Activated CD8-positive, alpha-beta T cell treated with anti-CD3 and anti-CD28 coated beads, Interleukin-2, amount 10 ng/mL, durations not matched to agents 7 days and 5 days (primary cell): ENCODE results near the gene ATP6V0E2. TPM values are rescaled to one million over a fixed set of nuclear protein-coding genes. Genes with fewer than 3 reads are reported as not detected.
"Not testable (repeated sequence)": the region's sequence is repeated elsewhere in the genome, so short reads cannot be mapped to it uniquely, and the experiment has no call there.

ENCODE experiments used
- ATAC-seq: fragments of 150-1000 bp; cut with Tn5 transposase; one replicate; pipeline ENCODE4 v1.10.0; 2021; ENCODE audit warnings: moderate library complexity
- CTCF ChIA-PET: fragments of 350-600 bp; sonication (Branson Sonifier 250); formaldehyde crosslinking; loops from one replicate; lab custom pipeline; 2021; ENCODE audit warnings: antibody characterized with exemption; lab: Charles Lee
- POLR2A ChIA-PET: fragments of 350-600 bp; sonication (Branson Sonifier 250); formaldehyde crosslinking; loops from one replicate; lab custom pipeline; 2021; ENCODE audit warnings: antibody characterized with exemption; lab: Charles Lee
- DNase-seq: peaks from one replicate; pipeline ENCODE4 v3.0.0-alpha.2; 2020
- H3K27ac Mint-ChIP-seq: one replicate; pipeline ENCODE4 v1.8.0; 2021; ENCODE audit warnings: mild to moderate bottlenecking, mixed read lengths
- H3K27me3 Mint-ChIP-seq: one replicate; pipeline ENCODE4 v1.8.0; 2021; ENCODE audit warnings: low read depth, mixed read lengths
- H3K36me3 Mint-ChIP-seq: one replicate; pipeline ENCODE4 v1.8.0; 2021; ENCODE audit warnings: low read depth, mixed read lengths
- H3K4me1 Mint-ChIP-seq: one replicate; pipeline ENCODE4 v1.8.0; 2021; ENCODE audit warnings: low read depth, mixed read lengths
- H3K4me3 Mint-ChIP-seq: one replicate; pipeline ENCODE4 v1.8.0; 2021; ENCODE audit warnings: mild to moderate bottlenecking, mixed read lengths
- H3K9me3 Mint-ChIP-seq: one replicate; pipeline ENCODE4 v1.8.0; 2022; ENCODE audit warnings: mixed read lengths; ENCODE audit not compliant: insufficient read depth
- total RNA-seq, 2 experiments: library from RNA; stranded (reverse); gene quantifications; one replicate each; pipeline ENCODE4 v1.2.3, GENCODE V29; 2021

The ATP6V0E2 gene
- total RNA-seq, 2 experiments from 2014 or later = 92.9 to 99.6 TPM

DNA sequence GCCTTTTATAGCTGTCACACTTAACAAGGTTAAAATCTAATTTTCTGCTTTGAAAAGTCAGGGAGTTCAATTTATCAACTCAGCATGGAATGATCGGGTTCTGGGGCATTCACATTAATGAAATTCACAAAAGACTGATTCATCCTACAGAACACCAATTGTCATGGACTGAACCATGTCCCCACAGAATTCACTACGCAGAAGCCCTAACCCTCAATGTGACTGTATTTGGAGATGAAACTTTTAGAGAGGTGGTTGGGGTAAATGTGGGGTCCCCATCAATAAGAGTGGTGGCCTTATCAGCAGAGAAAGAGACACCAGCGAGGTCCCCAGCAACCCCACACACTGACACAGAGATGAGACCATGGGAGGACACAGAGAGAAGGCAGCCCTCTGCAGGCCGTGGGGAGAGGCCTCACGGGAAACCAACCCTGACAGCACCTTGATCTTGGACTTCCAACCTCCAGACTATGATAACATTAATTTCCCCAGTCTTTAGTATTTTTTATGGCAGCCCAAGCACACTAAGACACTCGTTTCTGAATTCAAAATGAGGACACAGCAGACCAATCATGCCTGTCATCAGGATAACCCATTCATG is 34.1 kb downstream of the ATP6V0E2 start:
- ATAC-seq, H3K27ac Mint-ChIP-seq, DNase-seq: not testable (repeated sequence)

DNA sequence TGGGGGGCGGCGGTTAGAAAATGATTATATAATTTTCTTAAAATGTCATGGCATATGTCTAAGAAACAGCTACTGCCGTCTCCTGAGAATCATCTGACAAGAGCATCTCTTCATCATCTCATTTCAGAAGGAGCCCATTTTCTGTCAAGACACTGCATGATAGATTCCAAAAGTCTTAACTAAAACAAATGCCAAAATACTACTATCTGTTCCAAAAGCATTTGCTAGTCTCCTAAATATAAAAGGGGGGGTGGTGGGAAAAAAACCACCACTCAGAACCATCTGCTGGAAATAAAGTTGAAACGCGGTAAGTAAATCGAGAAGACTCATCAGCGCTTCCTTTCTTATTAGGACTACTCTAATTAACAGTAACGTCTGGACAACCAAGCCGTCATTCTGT is 36.5 kb downstream of the ATP6V0E2 start:
- H3K9me3 Mint-ChIP-seq, H3K27ac Mint-ChIP-seq, H3K4me1 Mint-ChIP-seq, POLR2A ChIA-PET, CTCF ChIA-PET, H3K36me3 Mint-ChIP-seq, H3K27me3 Mint-ChIP-seq, H3K4me3 Mint-ChIP-seq, DNase-seq, ATAC-seq: not testable (repeated sequence)

More for the DNA sequence above, 34.1 kb downstream of the ATP6V0E2 start:
- H3K9me3 Mint-ChIP-seq, H3K4me3 Mint-ChIP-seq, CTCF ChIA-PET, POLR2A ChIA-PET, H3K4me1 Mint-ChIP-seq, H3K36me3 Mint-ChIP-seq, H3K27me3 Mint-ChIP-seq: not testable (repeated sequence)

DNA sequence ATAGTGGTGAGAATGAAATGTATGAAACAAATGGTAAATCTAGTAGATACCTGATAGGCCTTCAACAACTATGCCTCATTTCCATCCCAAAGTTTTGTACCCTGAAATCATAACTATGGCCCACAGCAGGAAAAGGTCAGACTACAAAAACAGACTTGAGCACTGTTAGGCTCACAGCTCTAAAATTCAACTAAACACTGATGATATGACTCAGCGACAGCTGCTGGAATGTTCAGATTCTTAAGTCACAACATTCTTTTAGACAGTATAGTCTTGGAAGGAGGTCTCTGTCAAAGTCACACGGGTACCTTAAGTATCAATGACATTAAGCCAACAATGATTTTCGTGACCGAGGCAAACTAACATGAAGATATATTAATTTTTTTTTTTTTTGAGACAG is 38.4 kb downstream of the ATP6V0E2 start:
- H3K36me3 Mint-ChIP-seq, H3K4me3 Mint-ChIP-seq, H3K27me3 Mint-ChIP-seq, CTCF ChIA-PET, H3K4me1 Mint-ChIP-seq, POLR2A ChIA-PET, ATAC-seq, H3K27ac Mint-ChIP-seq, H3K9me3 Mint-ChIP-seq, DNase-seq: not testable (repeated sequence)

DNA sequence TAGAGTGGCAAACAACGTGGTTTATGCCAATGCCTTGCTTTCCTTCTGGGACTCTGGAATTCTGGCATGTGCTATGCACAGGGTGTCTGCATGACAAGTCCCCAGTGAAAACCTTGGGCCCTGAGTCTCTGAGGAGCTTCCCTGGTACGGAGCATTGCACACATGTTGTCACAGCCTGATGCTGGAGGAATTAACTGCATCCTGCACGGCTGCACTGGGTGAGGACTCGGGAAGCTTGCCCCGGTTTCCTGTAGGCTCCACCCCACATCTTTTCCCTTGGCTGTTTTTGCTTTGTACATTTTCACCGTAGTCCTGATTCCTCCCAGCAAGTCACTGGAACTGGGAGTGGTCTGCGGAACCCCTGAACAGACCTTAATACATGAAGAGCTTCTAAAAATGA is 52.6 kb downstream of the ATP6V0E2 start:
- H3K4me1 Mint-ChIP-seq, H3K27me3 Mint-ChIP-seq, H3K36me3 Mint-ChIP-seq, H3K27ac Mint-ChIP-seq, H3K9me3 Mint-ChIP-seq, CTCF ChIA-PET, POLR2A ChIA-PET, DNase-seq, ATAC-seq, H3K4me3 Mint-ChIP-seq: not testable (repeated sequence)

Other genes starting within 250 kb of the ATP6V0E2 start
- gene ZNF467, start 100.4 kb upstream of the ATP6V0E2 start, total RNA-seq = under 1 TPM; 0.08 to 0.11 TPM
- gene ZNF862, start 35.6 kb upstream of the ATP6V0E2 start, total RNA-seq = 10 to 100 TPM; 21.5 to 24.9 TPM